ENCODE results near the gene TNK2. TPM values are rescaled to one million over a fixed set of nuclear protein-coding genes. Genes with fewer than 3 reads are reported as not detected.

The TNK2 gene
- polyA plus RNA-seq, 4 donors = 6.7 to 32.8 (median 16.2) TPM

- H3K4me3 ChIP-seq (ENCODE audit: low read depth in 1 of 3, low read length in 3 of 3) = no peak overlapping the region
- no peak for FAIRE-seq
- 76 to 80% (median 79%) methylated on average over 14 of the region's 14 CpGs for WGBS, 3 donors
Measured at GRCh38 chr3:195853996-195854395, 54.4 kb downstream of the TNK2 start.

GRCh38 chr3:195853036-195853435, 55.3 kb downstream of the TNK2 start:
- H3K27me3 ChIP-seq (ENCODE audit: control insufficient read depth in 3 of 3, insufficient read depth in 3 of 3, low read length in 3 of 3) = no peaks in the 10 kb centered on the region
- no peaks in the 10 kb centered on the region for H3K9me3 ChIP-seq (ENCODE audit: control insufficient read depth in 2 of 2, insufficient read depth in 1 of 2, low read depth in 1 of 2, low read length in 1 of 2)
- peaks cover 0 to 4% (median 0%) of the 10 kb centered on the region in 3 donors for H3K4me1 ChIP-seq (ENCODE audit: control insufficient read depth in 3 of 3, insufficient read depth in 2 of 3, low read depth in 1 of 3, low read length in 2 of 3)
- WGBS, 3 donors = 93 to 97% (median 96%) methylated on average over 20 of the region's 20 CpGs
- FAIRE-seq (no peak), DNase-seq (no peak)
- no peak overlapping the region for H3K27ac ChIP-seq (ENCODE audit: low read depth in 1 of 3, low read length in 2 of 3)
- H3K36me3 ChIP-seq (ENCODE audit: control insufficient read depth in 3 of 3, insufficient read depth in 2 of 3, low read depth in 1 of 3, low read length in 3 of 3) = no peaks in the 10 kb centered on the region
- no peak overlapping the region for H3K4me3 ChIP-seq (ENCODE audit: low read depth in 1 of 3, low read length in 3 of 3)

More at GRCh38 chr3:195853996-195854395, 54.4 kb downstream of the TNK2 start:
- H3K4me1 ChIP-seq (ENCODE audit: control insufficient read depth in 3 of 3, insufficient read depth in 2 of 3, low read depth in 1 of 3, low read length in 2 of 3) = peaks cover 0 to 4% (median 0%) of the 10 kb centered on the region in 3 donors
- no peak for DNase-seq
- H3K36me3 ChIP-seq (ENCODE audit: control insufficient read depth in 3 of 3, insufficient read depth in 2 of 3, low read depth in 1 of 3, low read length in 3 of 3) = no peaks in the 10 kb centered on the region
- no peaks in the 10 kb centered on the region for H3K27me3 ChIP-seq (ENCODE audit: control insufficient read depth in 3 of 3, insufficient read depth in 3 of 3, low read length in 3 of 3)
- no peaks in the 10 kb centered on the region for H3K9me3 ChIP-seq (ENCODE audit: control insufficient read depth in 2 of 2, insufficient read depth in 1 of 2, low read depth in 1 of 2, low read length in 1 of 2)
- no peak overlapping the region for H3K27ac ChIP-seq (ENCODE audit: low read depth in 1 of 3, low read length in 2 of 3)

GRCh38 chr3:195850857-195851543, 57.4 kb downstream of the TNK2 start:
- WGBS, 3 donors = 7 to 24% (median 13%) methylated on average over 31 of the region's 31 CpGs
- Histone ChIP-seq H3K36me3 (ENCODE audit: control insufficient read depth in 3 of 3, insufficient read depth in 2 of 3, low read depth in 1 of 3, low read length in 3 of 3) (no peaks in the 10 kb centered on the region), H3K27ac (ENCODE audit: low read depth in 1 of 3, low read length in 2 of 3) (no peak overlapping the region), H3K4me1 (ENCODE audit: control insufficient read depth in 3 of 3, insufficient read depth in 2 of 3, low read depth in 1 of 3, low read length in 2 of 3) (peaks cover 0 to 2% (median 0%) of the 10 kb centered on the region in 3 donors), H3K9me3 (ENCODE audit: control insufficient read depth in 2 of 2, insufficient read depth in 1 of 2, low read depth in 1 of 2, low read length in 1 of 2) (no peaks in the 10 kb centered on the region), H3K4me3 (ENCODE audit: low read depth in 1 of 3, low read length in 3 of 3) (no peak overlapping the region), H3K27me3 (ENCODE audit: control insufficient read depth in 3 of 3, insufficient read depth in 3 of 3, low read length in 3 of 3) (no peaks in the 10 kb centered on the region)
- no peak for FAIRE-seq
- peak; percentile 93 for DNase-seq

- FAIRE-seq = no peak
- H3K27ac ChIP-seq (ENCODE audit: low read depth in 1 of 3, low read length in 2 of 3) = peak overlapping the region in 1 of 3 donors; percentile 52
Measured at GRCh38 chr3:195849322-195850074, 58.9 kb downstream of the TNK2 start.

DNA sequence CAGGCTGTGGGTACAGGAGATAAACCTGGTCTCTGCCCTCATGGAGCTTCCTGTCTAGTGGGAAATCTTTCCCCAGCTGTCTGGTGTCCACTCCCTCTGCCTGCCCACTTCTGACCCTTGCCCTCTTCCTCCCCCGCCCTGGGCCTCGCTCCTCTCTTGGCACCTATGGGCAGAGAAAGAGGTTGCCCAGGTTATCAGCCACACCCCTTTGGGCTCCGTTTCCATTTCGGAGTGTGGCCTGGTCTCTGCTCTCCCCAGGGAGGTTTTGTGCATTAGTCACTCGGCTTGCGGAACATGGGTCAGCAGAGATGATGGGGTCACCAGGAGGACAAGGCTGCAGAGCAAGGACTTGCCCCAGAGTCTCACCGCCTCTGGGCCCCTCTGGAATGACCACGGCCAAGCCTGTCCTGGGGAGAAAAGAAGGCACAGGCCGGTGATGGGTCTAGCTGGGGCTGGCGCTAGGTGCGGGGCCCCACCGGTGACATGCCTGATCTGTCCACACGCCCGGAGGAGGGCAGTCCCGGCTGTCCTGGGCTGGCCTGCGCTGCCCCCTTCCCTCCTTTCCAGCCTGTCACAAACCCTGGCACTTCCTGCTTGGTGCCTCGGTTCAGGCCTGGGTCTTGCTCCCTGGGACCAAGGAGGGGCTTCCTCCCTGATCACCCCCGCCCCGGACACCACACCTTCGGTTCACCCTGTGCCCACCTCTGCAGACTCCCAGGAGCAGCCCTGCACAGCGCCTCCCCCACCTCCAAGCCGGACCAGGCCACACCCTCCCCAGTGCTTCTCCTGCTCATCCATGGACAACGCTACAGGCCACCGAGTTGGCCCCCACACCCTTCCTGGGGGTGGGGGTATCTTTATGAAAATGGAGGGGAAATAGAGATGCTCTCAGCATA, 61.0 kb downstream of the TNK2 start:
- FAIRE-seq (no peak), DNase-seq (peak in 1 of 2 donors; percentile 71)
- Histone ChIP-seq H3K9me3 (ENCODE audit: control insufficient read depth in 2 of 2, insufficient read depth in 1 of 2, low read depth in 1 of 2, low read length in 1 of 2) (no peaks in the 10 kb centered on the region), H3K27ac (ENCODE audit: low read depth in 1 of 3, low read length in 2 of 3) (no peak overlapping the region), H3K4me1 (ENCODE audit: control insufficient read depth in 3 of 3, insufficient read depth in 2 of 3, low read depth in 1 of 3, low read length in 2 of 3) (peaks cover 0 to 2% (median 0%) of the 10 kb centered on the region in 3 donors), H3K36me3 (ENCODE audit: control insufficient read depth in 3 of 3, insufficient read depth in 2 of 3, low read depth in 1 of 3, low read length in 3 of 3) (no peaks in the 10 kb centered on the region), H3K4me3 (ENCODE audit: low read depth in 1 of 3, low read length in 3 of 3) (no peak overlapping the region), H3K27me3 (ENCODE audit: control insufficient read depth in 3 of 3, insufficient read depth in 3 of 3, low read length in 3 of 3) (peaks cover 0 to 2% (median 0%) of the 10 kb centered on the region in 3 donors)
- 76 to 84% (median 82%) methylated on average over 23 to 24 of the region's 24 CpGs for WGBS, 3 donors

More at GRCh38 chr3:195849322-195850074, 58.9 kb downstream of the TNK2 start:
- Histone ChIP-seq H3K4me1 (ENCODE audit: control insufficient read depth in 3 of 3, insufficient read depth in 2 of 3, low read depth in 1 of 3, low read length in 2 of 3) (peaks cover 0 to 2% (median 0%) of the 10 kb centered on the region in 3 donors), H3K4me3 (ENCODE audit: low read depth in 1 of 3, low read length in 3 of 3) (no peak overlapping the region), H3K9me3 (ENCODE audit: control insufficient read depth in 2 of 2, insufficient read depth in 1 of 2, low read depth in 1 of 2, low read length in 1 of 2) (no peaks in the 10 kb centered on the region), H3K36me3 (ENCODE audit: control insufficient read depth in 3 of 3, insufficient read depth in 2 of 3, low read depth in 1 of 3, low read length in 3 of 3) (no peaks in the 10 kb centered on the region), H3K27me3 (ENCODE audit: control insufficient read depth in 3 of 3, insufficient read depth in 3 of 3, low read length in 3 of 3) (no peaks in the 10 kb centered on the region)
- DNase-seq = no peak
- 58 to 85% (median 69%) methylated on average over 53 of the region's 53 CpGs for WGBS, 3 donors

DNA sequence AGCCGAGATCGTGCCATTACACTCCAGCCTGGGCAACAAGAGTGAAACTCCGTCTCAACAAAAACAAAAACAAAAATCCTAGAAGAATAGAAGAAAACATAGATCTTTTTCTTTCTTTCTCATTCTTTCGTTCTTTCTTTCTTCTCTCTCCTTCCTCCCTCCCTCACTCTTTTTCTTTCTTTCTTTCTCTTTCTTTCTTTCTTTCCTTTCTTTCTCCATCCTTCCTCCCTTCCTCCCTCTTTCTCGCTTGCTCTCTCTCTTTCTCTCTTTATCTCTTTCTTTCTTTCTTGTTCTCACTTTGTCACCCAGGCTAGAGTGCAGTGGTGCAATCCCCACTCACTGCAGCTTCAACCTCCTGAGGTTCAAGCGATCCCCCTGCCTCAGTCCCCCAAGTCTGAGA, 62.9 kb downstream of the TNK2 start:
- no peak for DNase-seq
- no peak overlapping the region for H3K4me3 ChIP-seq (ENCODE audit: low read depth in 1 of 3, low read length in 3 of 3)
- WGBS, 3 donors = 92 to 93% (median 93%) methylated on average over 6 of the region's 6 CpGs
- H3K9me3 ChIP-seq (ENCODE audit: control insufficient read depth in 2 of 2, insufficient read depth in 1 of 2, low read depth in 1 of 2, low read length in 1 of 2) = no peaks in the 10 kb centered on the region
- H3K27ac ChIP-seq (ENCODE audit: low read depth in 1 of 3, low read length in 2 of 3) = no peak overlapping the region
- H3K27me3 ChIP-seq (ENCODE audit: control insufficient read depth in 3 of 3, insufficient read depth in 3 of 3, low read length in 3 of 3) = peaks cover 0 to 2% (median 0%) of the 10 kb centered on the region in 3 donors
- H3K36me3 ChIP-seq (ENCODE audit: control insufficient read depth in 3 of 3, insufficient read depth in 2 of 3, low read depth in 1 of 3, low read length in 3 of 3) = no peaks in the 10 kb centered on the region
- peaks cover 0 to 2% (median 0%) of the 10 kb centered on the region in 3 donors for H3K4me1 ChIP-seq (ENCODE audit: control insufficient read depth in 3 of 3, insufficient read depth in 2 of 3, low read depth in 1 of 3, low read length in 2 of 3)
- no peak for FAIRE-seq

DNA sequence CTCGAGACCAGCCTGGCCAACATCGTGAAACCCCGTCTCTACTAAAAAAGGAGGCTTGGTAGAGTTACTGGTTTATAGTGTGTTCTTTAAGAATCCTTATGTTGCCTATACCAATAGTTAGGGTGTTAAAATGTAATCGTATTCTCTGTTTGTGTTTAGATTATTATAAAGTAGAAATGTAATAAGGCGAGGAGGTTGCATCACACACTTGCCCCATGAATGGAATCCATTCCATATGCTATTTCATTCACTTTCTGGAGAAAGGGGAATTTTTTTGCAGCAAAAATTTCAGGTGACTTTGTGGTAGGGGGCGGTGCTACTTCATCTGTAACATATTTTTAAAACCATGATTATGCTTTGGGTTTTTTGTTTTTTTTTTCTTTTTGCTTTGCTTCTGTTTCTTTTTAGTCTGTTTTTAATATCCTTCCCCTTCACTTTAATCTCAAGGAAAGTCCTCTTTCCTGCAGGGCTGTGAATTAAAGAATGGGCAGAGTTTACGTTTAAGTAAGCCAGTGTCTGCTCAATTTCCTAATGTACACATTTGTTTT, 63.6 kb downstream of the TNK2 start:
- H3K27ac ChIP-seq (ENCODE audit: low read depth in 1 of 3, low read length in 2 of 3) = no peak overlapping the region

More for the DNA sequence above, 63.6 kb downstream of the TNK2 start:
- peaks cover 0 to 2% (median 0%) of the 10 kb centered on the region in 3 donors for H3K4me1 ChIP-seq (ENCODE audit: control insufficient read depth in 3 of 3, insufficient read depth in 2 of 3, low read depth in 1 of 3, low read length in 2 of 3)
- no peaks in the 10 kb centered on the region for H3K36me3 ChIP-seq (ENCODE audit: control insufficient read depth in 3 of 3, insufficient read depth in 2 of 3, low read depth in 1 of 3, low read length in 3 of 3)
- no peak for DNase-seq
- no peaks in the 10 kb centered on the region for H3K9me3 ChIP-seq (ENCODE audit: control insufficient read depth in 2 of 2, insufficient read depth in 1 of 2, low read depth in 1 of 2, low read length in 1 of 2)
- WGBS, 3 donors = 87 to 95% (median 88%) methylated on average over 7 of the region's 7 CpGs
- FAIRE-seq = no peak
- peaks cover 0 to 2% (median 2%) of the 10 kb centered on the region in 3 donors for H3K27me3 ChIP-seq (ENCODE audit: control insufficient read depth in 3 of 3, insufficient read depth in 3 of 3, low read length in 3 of 3)
- H3K4me3 ChIP-seq (ENCODE audit: low read depth in 1 of 3, low read length in 3 of 3) = no peak overlapping the region

All from small intestine (tissue), 7 donors.